Measurements from ENCODE around the gene SPINT1.

GRCh38 chr15:40808861-40809450 is 34.9 kb upstream of the SPINT1 start:
- TF ChIP-seq EP300 (IDR thresholded peaks at IDR 0.05; ENCODE audit: borderline replicate concordance) = no peak
- no peak for TF ChIP-seq TAF1 (IDR thresholded peaks at IDR 0.05; ENCODE audit: low read depth)
- no peak for TF ChIP-seq RAD21 (IDR thresholded peaks at IDR 0.05; ENCODE audit: low read depth)
- no peak for TF ChIP-seq REST (IDR thresholded peaks at IDR 0.05; ENCODE audit: low read depth)
- TF ChIP-seq TCF12 (IDR thresholded peaks at IDR 0.05; ENCODE audit: low read depth) = no peak

All from Ishikawa (cell line).